GM21619 (cell line): Measurements from ENCODE around the gene B3GLCT.

Source experiments
- ATAC-seq: cut with Tn5 transposase; IDR thresholded peaks from one replicate; pipeline ENCODE4 v1.9.1; 2021; ENCODE audit not compliant: unreplicated experiment

The B3GLCT gene

DNA sequence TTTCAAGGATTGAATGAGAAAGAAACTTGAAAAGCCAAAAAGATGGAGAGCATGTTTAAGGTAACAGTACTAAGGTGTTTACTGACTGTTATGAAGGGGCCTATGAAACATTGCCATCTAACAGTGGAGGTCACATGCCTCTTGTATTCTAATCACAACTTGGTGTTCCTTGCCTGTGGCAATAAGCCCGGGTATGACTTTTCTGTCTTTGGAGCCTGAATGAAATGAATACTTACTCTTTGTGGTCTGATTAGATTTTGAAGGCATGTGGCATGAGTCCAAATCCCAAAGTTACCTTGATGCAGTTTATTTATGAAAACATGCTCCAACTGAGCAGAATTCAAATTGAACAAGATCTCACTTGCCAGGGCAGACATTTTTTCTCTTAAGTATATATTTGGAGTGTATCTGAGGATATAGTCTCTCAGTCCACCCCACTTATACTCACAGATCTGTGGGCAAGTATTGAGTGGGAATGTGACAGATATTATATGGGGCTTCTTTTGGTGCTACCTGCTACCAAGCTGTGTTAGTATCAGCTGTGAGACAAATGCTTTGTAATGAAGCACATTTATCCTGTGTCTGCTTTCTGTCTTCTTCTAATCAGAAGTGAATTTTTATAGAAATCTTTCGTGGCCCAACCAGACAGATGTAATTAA lies 67.5 kb downstream of the B3GLCT start:
- ATAC-seq, result no peak

DNA sequence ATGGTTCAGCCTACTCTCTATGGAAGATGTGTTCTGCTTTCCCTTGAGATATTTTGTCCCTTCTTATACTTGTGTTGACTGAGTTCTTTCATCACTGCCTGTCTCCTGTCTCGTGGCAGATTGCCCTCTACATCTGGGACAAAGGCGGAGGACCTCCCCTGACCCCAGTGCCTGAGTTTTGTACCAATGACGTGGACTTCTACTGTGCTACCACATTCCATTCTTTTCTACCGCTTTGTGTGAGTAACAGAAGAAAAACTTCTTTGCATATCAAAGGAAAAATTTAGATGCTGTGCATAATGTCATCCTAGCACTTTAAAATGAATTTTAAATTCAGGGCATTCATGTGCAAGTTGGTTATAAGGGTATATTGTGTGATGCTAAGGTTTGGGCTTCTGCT lies 74.6 kb downstream of the B3GLCT start:
- no peak for ATAC-seq

DNA sequence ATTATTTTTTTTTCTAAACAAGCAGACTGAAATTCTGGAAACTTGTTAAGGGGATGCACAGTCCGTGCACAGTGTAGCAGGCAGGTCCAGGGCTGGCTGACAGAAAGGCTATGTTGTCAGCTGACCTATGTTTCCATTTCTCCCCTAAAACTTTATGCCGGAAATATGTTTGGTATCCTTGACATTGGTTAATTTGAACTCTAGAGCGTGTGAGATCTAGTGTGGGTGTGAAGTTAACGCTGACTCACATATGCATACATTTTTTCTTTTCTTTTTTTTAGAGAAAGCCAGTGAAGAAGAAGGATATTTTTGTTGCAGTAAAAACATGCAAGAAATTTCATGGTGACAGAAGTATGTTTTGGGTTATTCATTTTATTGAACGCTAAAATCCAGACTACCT lies 76.6 kb downstream of the B3GLCT start:
- ATAC-seq, result no peak

DNA sequence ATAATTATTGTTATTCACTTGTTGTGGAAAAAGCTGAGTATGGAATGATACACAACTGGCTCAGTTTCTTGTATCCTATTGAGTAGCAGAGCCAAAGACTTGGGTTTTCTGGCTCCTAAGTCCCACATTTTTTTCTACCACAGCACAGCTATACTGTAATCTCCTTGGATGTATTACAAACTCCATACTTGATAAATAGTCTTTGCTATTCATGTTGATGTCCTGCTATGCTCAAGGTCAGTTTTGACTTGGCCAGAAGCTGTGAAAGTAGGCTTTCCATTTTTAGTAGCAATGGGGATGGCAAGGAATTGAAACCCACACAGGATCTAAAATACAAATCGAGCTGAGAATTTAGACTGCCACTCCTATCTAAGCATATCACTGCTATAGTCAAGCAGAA lies 79.1 kb downstream of the B3GLCT start:
- ATAC-seq, result no peak

DNA sequence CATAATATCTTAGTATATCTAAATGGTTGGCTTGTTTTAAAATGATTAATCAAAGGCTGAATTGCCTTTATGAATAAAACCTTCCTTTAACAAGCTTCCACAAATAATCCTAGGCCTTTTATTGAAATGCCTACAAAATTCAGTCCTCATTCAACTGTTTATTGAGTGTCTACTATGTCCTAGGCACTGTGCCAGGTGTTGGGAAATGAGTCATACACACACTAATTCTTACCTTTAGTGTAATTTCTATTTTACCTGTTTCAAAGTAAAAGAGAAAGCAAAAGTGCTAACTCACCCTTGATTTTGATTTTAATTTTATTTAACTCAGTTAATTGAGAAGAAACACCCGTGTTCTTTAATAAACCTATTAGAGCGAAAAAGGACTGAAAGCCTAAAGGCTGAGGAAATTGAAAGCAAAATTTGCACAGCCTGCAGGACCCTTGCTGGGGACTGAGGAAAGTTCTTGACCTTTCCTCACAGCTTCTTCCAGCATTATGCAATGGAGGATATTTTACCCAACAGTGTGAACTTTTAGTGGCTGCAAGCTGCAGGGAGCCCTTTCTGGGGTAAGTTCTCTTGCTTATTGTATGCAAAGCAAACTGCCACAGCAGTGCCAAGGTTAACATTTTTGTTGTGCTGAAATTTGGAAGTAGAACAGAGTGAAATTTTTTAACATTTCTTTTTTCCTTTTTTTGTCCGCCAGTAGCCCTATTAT lies 83.1 kb downstream of the B3GLCT start:
- ATAC-seq, result no peak

DNA sequence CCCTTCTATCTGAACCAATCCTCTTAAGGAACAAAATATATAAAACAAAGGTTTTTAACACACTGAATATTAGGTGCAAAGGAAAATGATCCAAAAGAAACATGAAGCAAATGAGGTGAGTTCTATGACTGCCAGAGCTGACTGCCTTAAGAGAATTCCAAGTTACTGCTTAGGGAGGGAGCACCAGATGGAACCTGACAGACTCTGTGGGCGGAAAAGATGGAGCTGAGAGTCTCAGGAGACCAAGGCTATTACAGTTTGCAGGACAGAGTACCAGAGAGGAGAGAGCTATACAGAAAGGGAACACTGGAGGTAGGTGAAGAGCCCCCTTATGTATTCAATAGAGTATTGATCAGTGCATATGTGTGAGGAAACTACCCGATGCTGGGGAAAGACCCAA lies 87.2 kb downstream of the B3GLCT start:
- no peak for ATAC-seq

DNA sequence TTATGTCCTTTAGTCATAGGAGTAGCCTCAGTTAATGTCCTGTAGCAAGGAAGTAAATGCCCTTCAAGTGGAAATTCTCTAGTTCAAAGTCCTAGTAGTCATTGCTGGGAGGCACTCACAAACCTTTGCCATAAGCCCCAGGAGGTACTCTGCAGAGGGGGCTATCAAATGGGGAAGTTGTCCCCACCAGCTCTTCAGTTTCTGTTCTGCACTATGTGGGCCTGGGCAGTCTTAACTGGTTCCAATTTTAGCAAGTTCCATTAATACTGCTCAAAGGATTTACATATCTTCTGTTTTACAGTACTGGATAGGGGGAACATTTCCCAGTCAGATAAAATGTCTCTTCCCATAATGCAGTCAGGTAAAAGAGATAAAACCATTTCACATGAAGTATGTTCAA lies 101.3 kb downstream of the B3GLCT start:
- no peak for ATAC-seq

DNA sequence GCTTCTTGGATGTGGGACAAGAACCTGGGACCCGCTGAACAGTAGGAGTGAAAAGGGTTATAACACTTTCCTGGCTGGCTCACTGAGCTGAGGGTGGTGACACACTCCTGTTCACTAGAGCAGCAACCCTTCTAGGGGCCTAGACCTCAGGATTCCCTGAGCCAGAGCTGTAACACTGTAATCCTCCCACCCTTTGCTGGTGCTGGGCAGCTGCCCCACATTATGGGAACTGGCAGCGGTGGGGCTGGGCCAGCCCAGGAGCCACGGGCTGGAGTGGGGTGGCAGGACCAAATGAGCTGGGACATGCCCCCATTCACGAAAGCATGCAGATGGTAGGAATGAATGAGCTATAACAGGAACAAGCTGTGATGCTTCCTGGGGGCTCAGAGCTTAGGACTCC lies 110.6 kb downstream of the B3GLCT start:
- ATAC-seq, result no peak

DNA sequence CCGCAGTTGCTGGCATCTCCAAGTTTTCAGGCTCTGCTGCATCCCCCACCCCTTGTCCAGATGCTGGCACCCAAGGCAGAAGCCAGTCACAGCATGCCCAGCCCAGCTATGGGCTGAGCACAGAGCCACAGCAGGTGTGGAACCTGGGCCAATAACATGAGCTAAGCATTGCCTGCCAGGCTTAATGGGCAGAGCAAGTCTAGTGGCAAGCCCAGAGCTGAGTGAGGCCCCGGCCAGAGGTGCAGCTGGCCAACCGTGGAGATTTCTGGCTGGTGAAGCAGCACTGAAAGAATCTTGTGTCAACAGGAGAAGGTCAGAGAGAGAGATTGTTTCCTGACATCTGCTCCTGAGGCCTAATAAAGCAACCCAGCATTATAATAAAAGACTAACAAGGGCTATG lies 111.0 kb downstream of the B3GLCT start:
- no peak for ATAC-seq

DNA sequence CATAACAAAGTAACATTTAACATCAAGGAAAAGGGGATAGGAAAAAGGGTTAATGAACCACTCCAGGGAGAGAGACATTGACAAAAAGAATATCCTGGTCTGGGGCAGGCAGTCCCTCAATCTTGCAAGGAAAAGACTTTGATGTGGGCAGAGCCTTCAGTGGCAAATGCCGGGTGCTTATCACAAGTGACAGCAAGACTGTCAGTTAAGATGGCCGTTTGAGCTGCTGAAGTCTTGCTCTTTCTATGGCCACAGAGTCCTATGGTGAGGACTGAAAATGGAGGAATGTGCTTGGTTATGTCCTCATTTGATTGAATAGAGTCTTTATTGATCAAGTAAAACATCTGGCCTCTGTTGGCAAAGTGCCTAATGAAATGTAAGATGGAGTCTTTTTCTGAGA lies 112.1 kb downstream of the B3GLCT start:
- ATAC-seq, result no peak

DNA sequence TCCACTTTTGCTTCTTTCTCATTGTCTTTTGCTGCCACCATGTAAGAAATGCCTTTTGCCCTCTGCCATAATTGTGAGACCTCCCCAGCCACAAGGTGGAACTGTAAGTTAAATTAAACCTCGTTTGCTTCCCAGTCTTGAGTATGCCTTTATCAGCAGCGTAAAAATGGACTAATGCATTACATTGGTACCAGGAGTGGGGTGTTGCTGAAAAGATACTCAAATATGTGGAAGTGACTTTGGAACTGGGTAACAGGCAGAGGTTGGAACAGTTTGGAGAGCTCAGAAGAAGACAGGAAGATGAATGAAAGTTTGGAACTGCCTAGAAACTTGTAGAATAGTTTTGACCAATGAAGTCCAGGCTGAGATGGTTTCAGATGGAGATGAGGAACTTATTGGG lies 115.2 kb downstream of the B3GLCT start:
- ATAC-seq, result no peak

DNA sequence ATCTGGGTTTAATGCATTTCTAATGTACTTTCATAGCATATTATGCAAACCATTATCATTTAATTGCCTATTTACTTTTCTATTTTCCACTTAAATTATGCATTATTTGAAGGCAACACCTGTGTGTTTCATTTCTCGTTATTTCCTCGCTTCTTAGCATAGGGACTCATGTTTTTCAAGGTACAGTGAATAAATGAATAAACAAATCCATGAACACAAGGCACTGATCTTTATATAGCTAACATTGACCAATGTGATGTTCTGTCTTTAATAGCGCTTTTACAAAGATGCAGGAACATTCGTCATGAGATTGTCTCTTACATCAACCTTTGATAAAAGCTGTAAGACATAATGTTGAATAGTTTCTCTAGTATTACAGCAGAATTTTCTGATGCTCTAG lies 121.2 kb downstream of the B3GLCT start:
- ATAC-seq, result no peak

DNA sequence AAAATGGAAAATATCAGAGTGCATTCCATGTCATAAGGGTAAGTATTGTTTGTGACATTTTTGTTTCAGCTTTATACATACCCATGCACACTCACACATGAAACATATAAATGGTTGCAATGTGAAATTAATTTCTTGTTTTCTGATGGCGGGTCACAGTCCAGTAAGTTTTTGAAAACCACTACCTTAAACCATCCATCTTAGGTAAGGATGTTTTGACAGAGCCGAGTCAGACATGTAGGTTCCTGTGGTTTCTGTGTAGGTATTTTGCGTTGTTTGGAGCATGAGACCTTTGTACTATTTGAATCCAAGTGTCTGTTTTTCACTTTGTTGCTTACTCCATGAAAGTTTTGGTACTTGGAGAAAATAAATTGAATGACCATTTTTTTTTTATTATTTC lies 121.7 kb downstream of the B3GLCT start:
- no peak for ATAC-seq

DNA sequence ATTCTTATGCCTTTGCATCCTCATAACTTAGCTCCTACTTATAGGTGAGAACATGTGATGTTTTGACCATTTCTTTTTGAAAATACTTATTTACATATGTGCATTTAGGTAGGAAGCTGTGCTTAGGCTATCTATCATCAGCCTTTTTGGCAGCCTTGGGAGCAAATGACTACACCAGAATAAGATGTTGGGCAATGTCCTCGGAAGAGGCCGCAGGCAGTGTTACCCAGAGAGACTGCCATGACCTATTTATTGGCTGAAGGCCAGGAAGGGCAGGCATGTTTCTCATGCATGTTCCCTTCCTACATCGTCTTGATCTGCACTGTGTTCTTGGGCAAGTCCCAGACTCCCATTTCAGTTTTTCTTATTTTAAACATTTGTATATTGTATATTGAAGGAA lies 122.3 kb downstream of the B3GLCT start:
- ATAC-seq, result no peak

DNA sequence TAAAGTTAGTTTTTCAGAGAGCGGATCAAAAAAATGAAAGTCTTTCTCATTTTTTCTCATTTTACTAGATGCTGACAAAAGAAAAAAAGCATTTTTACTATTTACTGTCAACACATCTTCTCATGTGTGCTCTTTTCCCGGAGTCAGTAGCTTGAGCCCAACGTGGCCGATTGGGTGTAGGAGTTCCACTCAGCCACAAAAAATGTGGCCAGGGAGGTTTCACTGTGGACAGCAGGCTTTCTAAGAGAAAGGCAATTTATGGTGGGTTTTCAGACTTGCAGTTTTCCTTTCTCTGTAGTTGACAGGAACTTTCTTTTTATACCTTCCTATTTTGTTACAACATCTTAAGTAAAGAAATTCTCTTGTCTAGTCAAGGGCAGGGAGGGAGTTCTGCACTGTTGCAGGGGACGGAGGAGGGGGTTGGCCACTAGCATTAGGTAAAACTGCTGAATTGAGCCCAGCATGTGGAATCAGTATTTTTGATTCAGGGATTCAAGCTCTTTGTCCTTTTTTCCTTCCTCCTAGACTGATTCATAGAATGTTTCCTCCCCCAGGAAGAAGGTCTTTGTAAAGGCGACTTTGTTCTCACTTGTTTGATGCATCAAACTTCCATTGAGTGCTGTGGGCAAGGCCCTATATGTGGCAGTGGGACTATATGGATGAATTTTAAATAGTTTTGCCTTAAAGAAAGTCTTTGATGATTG lies 123.1 kb downstream of the B3GLCT start:
- ATAC-seq, result no peak

DNA sequence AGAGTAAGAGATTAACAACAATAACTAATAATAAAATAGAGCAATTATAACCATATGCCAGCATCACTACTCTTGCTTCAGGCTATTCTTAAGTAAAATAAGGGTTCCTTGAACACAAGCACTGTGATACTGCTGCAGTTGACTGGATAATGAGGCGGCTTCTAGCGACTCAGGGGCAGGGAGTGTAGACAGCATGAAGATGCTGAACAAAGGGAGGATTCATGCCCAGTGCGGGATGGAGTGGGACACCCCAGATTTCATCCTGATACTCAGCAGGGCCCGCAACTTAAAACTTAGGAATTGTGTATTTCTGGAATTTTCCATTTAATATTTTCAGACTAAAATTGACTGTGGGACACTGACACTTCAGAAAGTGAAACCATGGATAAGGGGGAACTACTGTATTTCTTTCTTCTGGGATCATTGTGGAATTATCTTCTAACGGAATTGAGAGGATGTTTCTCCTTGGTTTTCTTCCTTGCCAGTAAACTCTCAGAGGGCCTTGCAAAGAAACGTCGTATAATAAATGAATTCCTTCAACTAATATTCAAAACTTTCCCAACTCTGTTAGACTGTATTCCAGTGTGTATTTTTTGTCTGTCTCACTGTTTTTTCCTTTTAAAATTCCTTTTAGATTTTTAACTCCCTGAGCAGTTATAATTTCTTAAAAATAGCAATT lies 127.5 kb downstream of the B3GLCT start:
- no peak for ATAC-seq

DNA sequence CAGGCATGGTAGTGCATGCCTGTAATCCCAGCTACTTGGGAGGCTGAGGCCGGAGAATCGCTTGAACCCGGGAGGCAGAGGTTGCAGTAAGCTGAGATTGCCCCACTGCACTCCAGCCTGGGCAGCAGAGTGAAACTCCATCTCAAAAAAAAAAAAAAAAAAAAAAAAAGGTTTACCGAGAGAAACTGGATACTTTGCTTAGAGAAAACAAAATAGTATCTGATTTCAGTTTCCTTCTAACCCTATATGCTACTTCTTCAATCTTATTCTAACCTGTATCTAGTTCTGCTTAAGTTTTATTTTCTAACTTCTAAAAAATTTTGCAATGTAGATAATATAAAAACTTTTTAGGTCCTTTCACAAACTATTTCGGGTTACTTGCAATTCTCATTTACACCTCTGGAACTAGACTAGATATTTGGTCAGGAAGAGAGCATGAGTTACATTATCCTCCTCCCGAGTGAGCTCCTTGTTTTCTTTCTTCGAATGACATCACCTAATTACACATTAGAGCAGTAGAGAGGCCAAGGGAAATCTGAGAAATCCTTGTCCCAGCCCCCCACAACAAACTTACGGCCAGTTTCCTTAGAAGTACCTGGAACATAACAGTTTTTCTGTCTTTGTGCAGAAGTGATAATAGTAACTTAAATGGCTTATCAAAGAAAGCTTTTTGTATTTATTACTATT lies 128.9 kb downstream of the B3GLCT start:
- no peak for ATAC-seq

DNA sequence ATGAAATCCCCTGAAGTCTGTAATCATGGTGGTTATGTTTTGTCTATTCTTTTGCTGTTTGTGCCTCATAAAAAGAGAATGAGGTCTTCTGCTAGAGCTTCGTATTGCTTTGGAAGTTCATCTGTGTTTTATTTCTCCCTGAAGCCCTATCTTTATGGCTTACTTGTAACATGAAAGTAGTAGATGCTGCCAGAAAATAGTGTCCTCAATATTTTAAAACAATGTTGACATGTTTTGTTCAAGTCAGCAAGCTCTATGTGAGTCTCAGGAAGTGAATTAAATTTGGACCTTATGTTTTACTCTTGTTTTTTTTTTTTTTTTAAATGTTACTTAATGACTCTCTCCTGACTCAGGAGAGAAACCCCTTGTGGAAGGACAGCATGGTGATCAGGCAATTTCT lies 130.5 kb downstream of the B3GLCT start:
- no peak for ATAC-seq

DNA sequence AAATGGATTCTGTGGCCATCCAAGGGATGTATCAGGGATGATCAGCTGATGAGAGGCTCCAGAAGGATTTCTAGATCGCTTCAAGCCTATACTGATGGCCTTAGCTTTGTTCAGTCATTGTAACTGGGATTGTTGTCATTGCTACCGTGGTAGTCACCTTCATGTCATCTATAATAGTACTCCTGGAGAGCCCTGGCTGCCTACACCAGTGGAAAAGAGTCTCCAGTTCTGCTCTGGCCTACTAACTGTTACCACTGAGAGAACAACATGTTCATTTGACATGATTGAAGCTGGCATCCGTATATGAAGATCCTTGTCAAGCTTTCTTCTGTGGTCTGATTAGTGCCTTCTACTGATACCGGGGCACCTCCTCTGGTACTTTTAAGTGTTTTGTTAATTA lies 131.3 kb downstream of the B3GLCT start:
- no peak for ATAC-seq

DNA sequence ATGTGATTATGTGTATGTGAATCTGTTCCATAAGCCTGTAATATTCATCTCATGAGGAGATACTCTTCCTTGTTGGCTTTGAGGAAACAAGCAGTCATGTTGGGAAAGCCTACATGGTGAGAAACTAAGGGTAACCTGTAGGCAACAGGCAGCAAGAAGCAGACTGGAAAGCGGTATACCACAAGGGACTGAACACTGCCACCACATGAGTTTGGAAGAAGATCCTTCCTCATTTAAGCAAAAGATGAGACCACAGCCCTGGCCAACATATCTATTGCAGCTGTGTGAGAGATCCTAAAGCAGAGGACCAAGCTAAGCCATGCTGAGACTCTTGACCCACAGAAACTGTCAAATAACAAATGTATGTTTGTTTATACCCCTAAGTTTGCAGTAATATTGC lies 134.8 kb downstream of the B3GLCT start:
- no peak for ATAC-seq

DNA sequence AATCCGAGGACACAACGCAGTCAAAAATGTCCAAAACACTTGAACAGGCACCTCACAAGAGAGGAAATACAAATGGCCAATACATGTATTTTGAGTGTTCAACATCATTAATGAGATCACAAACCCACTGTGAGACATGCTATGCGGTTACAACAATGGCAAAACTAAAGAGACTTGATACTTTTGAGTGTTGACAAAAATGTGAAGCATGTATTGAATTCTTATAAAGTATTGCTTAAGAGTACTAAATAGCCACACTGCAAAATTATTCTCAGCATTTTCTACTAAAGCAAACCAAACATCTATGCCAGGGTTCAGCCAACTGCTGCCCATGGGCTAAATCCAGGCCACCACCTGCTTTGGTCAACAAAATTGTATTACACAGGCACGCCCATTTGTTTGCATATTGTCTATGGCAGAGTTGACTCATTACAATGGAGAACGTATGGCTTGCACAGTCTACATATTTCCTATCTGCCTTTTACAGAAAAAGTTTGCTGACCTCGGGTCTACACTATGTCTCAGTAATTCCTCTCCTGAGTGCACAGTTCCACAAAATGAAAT lies 135.3 kb downstream of the B3GLCT start:
- no peak for ATAC-seq
